H1 (cell line): ENCODE data around the gene PRR5. TPM values are rescaled to one million over a fixed set of nuclear protein-coding genes. Genes with fewer than 3 reads are reported as not detected.

Source experiments
- CTCF ChIA-PET: fragments of 300-600 bp; sonication (Branson Sonifier 250); formaldehyde crosslinking; loops from one replicate; lab custom pipeline; 2021; ENCODE audit not compliant: partially characterized antibody; lab: Charles Lee
- POLR2A ChIA-PET: fragments of 300-600 bp; sonication (Branson Sonifier 250); formaldehyde crosslinking; loops from one replicate; lab custom pipeline; 2021; ENCODE audit warnings: inconsistent platforms; ENCODE audit not compliant: partially characterized antibody; lab: Charles Lee
- DNase-seq, 2 experiments: peaks; one replicate each; pipeline versions ENCODE4 v3.0.0 to v3.0.0-alpha.2; 2010 to 2022; ENCODE audit warnings: low spot score in 2 of 2, low read depth in 1 of 2, mixed read lengths in 1 of 2
- FAIRE-seq: peaks from 2 replicates; lab custom pipeline; 2011; peaks lifted over from hg19 to GRCh38; lab: Jason Lieb, UNC
- H2AFZ ChIP-seq: 2 replicates; pipeline ENCODE4 v1.8.1; 2012; ENCODE audit warnings: low read length, inconsistent platforms
- H2AK5ac ChIP-seq: 2 replicates; pipeline ENCODE4 v1.6.1; 2013; ENCODE audit warnings: low read depth, low read length
- H2BK120ac ChIP-seq: replicated peaks from 2 replicates; pipeline ENCODE3; 2013; ENCODE audit warnings: low read depth, low read length, inconsistent platforms
- H2BK12ac ChIP-seq: 2 replicates; pipeline ENCODE4 v1.6.1; 2013; ENCODE audit warnings: low read depth, low read length
- H2BK15ac ChIP-seq: 2 replicates; pipeline ENCODE4 v1.6.1; 2013; ENCODE audit warnings: low read length
- H2BK20ac ChIP-seq: 2 replicates; pipeline ENCODE4 v1.6.1; 2013; ENCODE audit warnings: low read length
- H2BK5ac ChIP-seq: 2 replicates; pipeline ENCODE4 v1.6.1; 2013; ENCODE audit warnings: low read depth, low read length
- H3K14ac ChIP-seq: 2 replicates; pipeline ENCODE4 v1.6.1; 2013; ENCODE audit warnings: inconsistent platforms; ENCODE audit not compliant: insufficient read length
- H3K18ac ChIP-seq: 2 replicates; pipeline ENCODE4 v1.6.1; 2013; ENCODE audit warnings: low read length; ENCODE audit errors: extremely low read depth
- H3K23ac ChIP-seq: 2 replicates; pipeline ENCODE4 v1.6.1; 2013; ENCODE audit warnings: inconsistent platforms; ENCODE audit not compliant: insufficient read length
- H3K23me2 ChIP-seq: 2 replicates; pipeline ENCODE4 v1.6.1; 2013; ENCODE audit warnings: low read depth, low read length
- H3K27ac ChIP-seq: 2 replicates; pipeline ENCODE4 v1.6.1; 2011; ENCODE audit warnings: low read depth, low read length, inconsistent platforms
- H3K27me3 ChIP-seq, 4 experiments: replicated peaks in 1 of 4; 1 replicate in 1 of 4; 2 replicates in 3 of 4; pipeline versions ENCODE4 v1.6.1 to v1.8.1; 2011 to 2013; ENCODE audit warnings: low read length in 3 of 4, mild to moderate bottlenecking in 3 of 4, inconsistent platforms in 2 of 4, mixed read lengths in 2 of 4, moderate library complexity in 1 of 4; ENCODE audit not compliant: control insufficient read depth in 3 of 4, insufficient read depth in 3 of 4; ENCODE audit errors: extremely low read depth in 1 of 4
- H3K36me3 ChIP-seq, 4 experiments: 2 replicates each; pipeline versions ENCODE4 v1.6.1 to v1.8.1; 2011 to 2013; ENCODE audit warnings: mild to moderate bottlenecking in 4 of 4, low read length in 3 of 4, moderate library complexity in 2 of 4, control low read depth in 1 of 4, inconsistent platforms in 1 of 4; ENCODE audit not compliant: insufficient read depth in 4 of 4, control insufficient read depth in 2 of 4
- H3K4ac ChIP-seq: replicated peaks from 2 replicates; pipeline ENCODE3; 2013; ENCODE audit warnings: low read length, low read depth, mixed read lengths, inconsistent platforms; ENCODE audit not compliant: insufficient read length
- H3K4me1 ChIP-seq, 4 experiments: replicated peaks in 1 of 4; 1 replicate in 1 of 4; 2 replicates in 3 of 4; pipeline versions ENCODE4 v1.6.1 to v1.8.1; 2011 to 2013; ENCODE audit warnings: low read length in 3 of 4, inconsistent platforms in 2 of 4, mixed read lengths in 1 of 4; ENCODE audit not compliant: insufficient read depth in 4 of 4, control insufficient read depth in 3 of 4
- H3K4me2 ChIP-seq, 2 experiments: 2 replicates each; pipeline versions ENCODE4 v1.6.1 to v1.8.1; 2011 to 2013; ENCODE audit warnings: low read depth in 2 of 2, low read length in 2 of 2, control low read depth in 1 of 2, inconsistent platforms in 1 of 2, mild to moderate bottlenecking in 1 of 2; ENCODE audit not compliant: insufficient read depth in 1 of 2
- H3K4me3 ChIP-seq, 4 experiments: fragments of 200-600, 300-600 bp in 1 of 4; sonication (generic), shearing (Covaris generic), sonication (Bioruptor Twin) in 1 of 4; 2 replicates each; pipeline versions ENCODE4 v1.5.1 to v1.8.1; 2011 to 2016; ENCODE audit warnings: low read length in 4 of 4, low read depth in 3 of 4, control low read depth in 2 of 4, inconsistent platforms in 2 of 4, mild to moderate bottlenecking in 2 of 4, mixed read lengths in 1 of 4, moderate library complexity in 1 of 4; ENCODE audit not compliant: insufficient read depth in 2 of 4; ENCODE audit errors: extremely low read depth in 1 of 4
- H3K56ac ChIP-seq: replicated peaks from 2 replicates; pipeline ENCODE3; 2013; ENCODE audit warnings: low read depth, mild to moderate bottlenecking, mixed read lengths, low read length, inconsistent platforms; ENCODE audit not compliant: insufficient read length
- H3K79me1 ChIP-seq: 2 replicates; pipeline ENCODE4 v1.6.1; 2013; ENCODE audit warnings: low read depth, low read length, control low read depth
- H3K79me2 ChIP-seq, 2 experiments: 2 replicates each; pipeline versions ENCODE4 v1.6.1 to v1.8.1; 2012 to 2013; ENCODE audit warnings: low read length in 2 of 2, mild to moderate bottlenecking in 2 of 2, inconsistent platforms in 1 of 2; ENCODE audit not compliant: insufficient read depth in 2 of 2, control insufficient read depth in 1 of 2
- H3K9ac ChIP-seq, 4 experiments: replicated peaks in 1 of 4; 1 replicate in 1 of 4; 2 replicates in 3 of 4; pipeline versions ENCODE4 v1.6.1 to v1.8.1; 2011 to 2013; ENCODE audit warnings: low read depth in 3 of 4, low read length in 3 of 4, control low read depth in 2 of 4, mild to moderate bottlenecking in 2 of 4, moderate library complexity in 2 of 4, inconsistent platforms in 1 of 4; ENCODE audit errors: extremely low read depth in 1 of 4
- H3K9me3 ChIP-seq, 2 experiments: 2 replicates each; pipeline versions ENCODE4 v1.6.1 to v1.8.1; 2012 to 2013; ENCODE audit warnings: mild to moderate bottlenecking in 2 of 2, moderate library complexity in 2 of 2, control low read depth in 1 of 2, inconsistent platforms in 1 of 2, low read depth in 1 of 2, low read length in 1 of 2, mixed read lengths in 1 of 2; ENCODE audit not compliant: insufficient read depth in 2 of 2
- H4K20me1 ChIP-seq, 2 experiments: replicated peaks in 1 of 2; 2 replicates each; pipeline versions ENCODE3 to v1.8.1; 2011 to 2013; ENCODE audit warnings: inconsistent platforms in 2 of 2, low read length in 2 of 2, mild to moderate bottlenecking in 1 of 2; ENCODE audit not compliant: insufficient read depth in 2 of 2, control insufficient read depth in 1 of 2
- H4K5ac ChIP-seq: 2 replicates; pipeline ENCODE4 v1.6.1; 2013; ENCODE audit warnings: low read length, low read depth, mixed read lengths, inconsistent platforms; ENCODE audit not compliant: insufficient read length
- H4K8ac ChIP-seq: 2 replicates; pipeline ENCODE4 v1.8.0; 2013; ENCODE audit warnings: mild to moderate bottlenecking, moderate library complexity, low read length, inconsistent platforms; ENCODE audit not compliant: insufficient read depth; ENCODE audit errors: extremely low read depth
- H4K91ac ChIP-seq: replicated peaks from 2 replicates; pipeline ENCODE3; 2013; ENCODE audit warnings: low read length, mixed read lengths, inconsistent platforms; ENCODE audit not compliant: insufficient read length
- BACH1 ChIP-seq: IDR thresholded peaks from 2 replicates; pipeline ENCODE4 v1.6.1; 2012; ENCODE audit warnings: low read length, improper control_type of control experiment
- CHD1 ChIP-seq: IDR thresholded peaks from 2 replicates; pipeline ENCODE4 v1.6.1; 2012; ENCODE audit warnings: low read depth, low read length, improper control_type of control experiment
- PHF8 ChIP-seq: fragments of 200-600 bp; sonication (generic); conservative IDR thresholded peaks from 2 replicates; pipeline ENCODE4 v1.7.1; 2012; ENCODE audit warnings: low read depth, mild to moderate bottlenecking, inconsistent platforms, low read length, moderate library complexity
- RNF2 ChIP-seq: fragments of 200-900, 300-1000 bp; sonication (generic); IDR thresholded peaks from 2 replicates; pipeline ENCODE4 v1.7.1; 2016; ENCODE audit warnings: borderline replicate concordance, low read depth, mild to moderate bottlenecking, antibody characterized with exemption, low read length; ENCODE audit not compliant: poor library complexity, severe bottlenecking; ENCODE audit errors: missing control alignments
- SP4 ChIP-seq: IDR thresholded peaks from 2 replicates; pipeline ENCODE4 v1.6.1; 2012; ENCODE audit warnings: low read length, inconsistent platforms
- TAF7 ChIP-seq: optimal IDR thresholded peaks from 2 replicates; pipeline ENCODE3; 2011; ENCODE audit warnings: low read depth, mild to moderate bottlenecking, inconsistent platforms, low read length, moderate library complexity, borderline replicate concordance
- WGBS, 2 experiments: shearing (Covaris generic) in 1 of 2; methylation state at CpG; one replicate each; pipeline versions ENCODE4 v1.1.6 to v1.1.7; 2013 to 2015; ENCODE audit warnings: low lambda C conversion rate in 2 of 2, mixed read lengths in 2 of 2, inconsistent platforms in 1 of 2, low coverage in 1 of 2, missing lambda C conversion rate in 1 of 2; ENCODE audit not compliant: insufficient replicate concordance in 2 of 2, insufficient coverage in 1 of 2, insufficient read length in 1 of 2; ENCODE audit errors: extremely low coverage in 1 of 2, missing lambda C conversion rate in 1 of 2; 5-methylcytosine and 5-hydroxymethylcytosine counted together
- polyA plus RNA-seq, 7 experiments: library from polyadenylated mRNA; depleted of rRNA in 3 of 7; stranded (reverse) in 5 of 7; unstranded in 2 of 7; fragments of >200 nt in 5 of 7; fragments of 200-250 nt in 2 of 7; gene quantifications; 1 replicate in 5 of 7; 2 replicates in 1 of 7; 4 replicates in 1 of 7; pipeline versions ENCODE4 v1.2.1 to v1.2.3, GENCODE V29; 2011 to 2013; ENCODE audit warnings: missing spikeins in 2 of 7, mixed read lengths in 2 of 7
- total RNA-seq: library from RNA; stranded (reverse); fragmentation: NEBNext Ultra II Directional; extraction: Animal tissue kit (Norgen Biotek cat#: 25700); gene quantifications from 2 replicates; pipeline ENCODE4 v1.2.1, GENCODE V29; 2021
- TF ChIP-seq, protein P1 (sequence below), 3 experiments: IDR thresholded peaks; 1 replicate in 2 of 3; 2 replicates in 1 of 3; pipeline versions ENCODE4 v1.5.1 to v1.6.1; 2011; ENCODE audit warnings: low read length in 3 of 3, mild to moderate bottlenecking in 3 of 3, inconsistent platforms in 2 of 3, low read depth in 1 of 3, moderate library complexity in 1 of 3; ENCODE audit not compliant: insufficient read depth in 1 of 3; ENCODE audit errors: control extremely low read depth in 1 of 3

PRR5 gene
- total and polyA plus RNA-seq, 2 of the 8 experiments (the other 6 are each of a cell fraction or from before 2014, with no cell fraction given), result 16.5 to 25.7 TPM

GRCh38 chr22:44684506-44685383, 17.3 kb upstream of the PRR5 start:
- no peak overlapping the region for H3K23ac ChIP-seq
- no peaks in the 10 kb centered on the region for H3K36me3 ChIP-seq
- H3K14ac ChIP-seq, result no peak overlapping the region
- DNase-seq (peak; percentile 85 to 92), FAIRE-seq (peak; percentile 76)
- no peaks in the 10 kb centered on the region; a peak in 1 of 7 replicates for H3K27me3 ChIP-seq
- no peaks in the 10 kb centered on the region for H3K9me3 ChIP-seq
- ChIA-PET POLR2A (interaction anchor here (1.1 kb wide), 1 partner anchor 9 kb away, joined by 3 read pairs; no protein-coding TSS in a partner anchor), CTCF (interaction anchor here (0.5 to 4.8 kb wide), 36 partner anchors 8 to 791 kb away, joined by 3 to 38 read pairs (median 4); partner anchors contain the start of gene ARHGAP8)
- H2AFZ ChIP-seq, result no peak overlapping the region
- H4K8ac ChIP-seq, result no peak overlapping the region; the same call in none of the 2 replicates
- peak overlapping the region; percentile 61; the same call in 1 of the 2 replicates for H2BK15ac ChIP-seq
- no peaks in the 10 kb centered on the region for H3K23me2 ChIP-seq
- H2BK120ac ChIP-seq, result no peak overlapping the region
- no peak overlapping the region for H4K5ac ChIP-seq
- no peak overlapping the region; the same call in 1 of the 2 replicates for H2BK12ac ChIP-seq
- no peak overlapping the region for H3K4me2 ChIP-seq
- peak overlapping the region; percentile 13; the same call in 1 of the 2 replicates for H3K18ac ChIP-seq
- no peak overlapping the region for H2AK5ac ChIP-seq
- H3K79me2 ChIP-seq, result no peaks in the 10 kb centered on the region
- no peaks in the 10 kb centered on the region for H4K20me1 ChIP-seq
- no peak overlapping the region; the same call in 1 of the 2 replicates for H2BK5ac ChIP-seq
- no peak overlapping the region for H3K9ac ChIP-seq
- 40% methylated on average over 23 of the region's 23 CpGs; no CpG with 5 or more reads in 1 of the 2 experiments for WGBS, 2 experiments
- no peak overlapping the region for H3K56ac ChIP-seq
- H3K79me1 ChIP-seq, result no peaks in the 10 kb centered on the region
- H3K4me1 ChIP-seq, result peaks cover 0 to 10% (median 5%) of the 10 kb centered on the region in 4 experiments; a peak in 5 of 7 replicates
- peak overlapping the region; percentile 34 for H4K91ac ChIP-seq
- no peak overlapping the region for H2BK20ac ChIP-seq
- no peak overlapping the region for H3K4ac ChIP-seq
- no peak overlapping the region for H3K27ac ChIP-seq
- no peak overlapping the region for H3K4me3 ChIP-seq
- peak; percentile 72; the same call in 1 of the 2 replicates for TF ChIP-seq BACH1
- TF ChIP-seq TAF7, result peak; percentile 71
- TF ChIP-seq CHD1, result no peak
- no peak for TF ChIP-seq PHF8
- peak; percentile 75; the same call in 1 of the 2 replicates for TF ChIP-seq SP4
- TF ChIP-seq RNF2, result no peak
- TF ChIP-seq, protein P1, sequence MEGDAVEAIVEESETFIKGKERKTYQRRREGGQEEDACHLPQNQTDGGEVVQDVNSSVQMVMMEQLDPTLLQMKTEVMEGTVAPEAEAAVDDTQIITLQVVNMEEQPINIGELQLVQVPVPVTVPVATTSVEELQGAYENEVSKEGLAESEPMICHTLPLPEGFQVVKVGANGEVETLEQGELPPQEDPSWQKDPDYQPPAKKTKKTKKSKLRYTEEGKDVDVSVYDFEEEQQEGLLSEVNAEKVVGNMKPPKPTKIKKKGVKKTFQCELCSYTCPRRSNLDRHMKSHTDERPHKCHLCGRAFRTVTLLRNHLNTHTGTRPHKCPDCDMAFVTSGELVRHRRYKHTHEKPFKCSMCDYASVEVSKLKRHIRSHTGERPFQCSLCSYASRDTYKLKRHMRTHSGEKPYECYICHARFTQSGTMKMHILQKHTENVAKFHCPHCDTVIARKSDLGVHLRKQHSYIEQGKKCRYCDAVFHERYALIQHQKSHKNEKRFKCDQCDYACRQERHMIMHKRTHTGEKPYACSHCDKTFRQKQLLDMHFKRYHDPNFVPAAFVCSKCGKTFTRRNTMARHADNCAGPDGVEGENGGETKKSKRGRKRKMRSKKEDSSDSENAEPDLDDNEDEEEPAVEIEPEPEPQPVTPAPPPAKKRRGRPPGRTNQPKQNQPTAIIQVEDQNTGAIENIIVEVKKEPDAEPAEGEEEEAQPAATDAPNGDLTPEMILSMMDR (IDR thresholded peaks at IDR 0.05; ENCODE audit: control extremely low read depth in 1 of 3, insufficient read depth in 1 of 3, low read depth in 1 of 3, low read length in 3 of 3), result peak; percentile 98 to 100 (median 99)
